HEK293 (cell line): ENCODE results near the gene TRIM2.

Experiments used
- CTCF ChIA-PET: fragments of 350-600 bp; formaldehyde crosslinking; extraction: SDS; loops from one replicate; lab custom pipeline; 2021; ENCODE audit warnings: antibody characterized with exemption; lab: Yijun Ruan, JAX
- POLR2A ChIA-PET: fragments of 300-600 bp; formaldehyde crosslinking; extraction: SDS; loops from one replicate; lab custom pipeline; 2020; ENCODE audit warnings: antibody characterized with exemption, inconsistent platforms; lab: Yijun Ruan, JAX
- H3K27ac ChIP-seq: fragments of 200-500 bp; sonication (Bioruptor generic); 2 replicates; pipeline ENCODE4 v1.5.1; 2014; ENCODE audit warnings: low read depth, low read length, control low read depth, inconsistent platforms; ENCODE audit errors: extremely low read depth
- H3K36me3 ChIP-seq, 2 experiments: fragments of 200-500 bp in 1 of 2; sonication (Bioruptor generic) in 1 of 2; 1 replicate in 1 of 2; 2 replicates in 1 of 2; pipeline ENCODE4 v1.5.1; 2014 to 2017; ENCODE audit warnings: inconsistent platforms in 2 of 2, low read length in 2 of 2; ENCODE audit not compliant: control insufficient read depth in 2 of 2, insufficient read depth in 1 of 2
- H3K4me1 ChIP-seq: fragments of 200-500 bp; sonication (Bioruptor generic); 2 replicates; pipeline ENCODE4 v1.5.1; 2014; ENCODE audit warnings: mild to moderate bottlenecking, low read length, inconsistent platforms; ENCODE audit not compliant: control insufficient read depth, insufficient read depth
- H3K4me3 ChIP-seq: 2 replicates; pipeline ENCODE4 v1.5.1; 2011; ENCODE audit warnings: low read depth, mild to moderate bottlenecking, control low read depth, low read length, moderate library complexity
- H3K9me3 ChIP-seq: fragments of 200-500 bp; sonication (Bioruptor generic); 2 replicates; pipeline ENCODE4 v1.5.1; 2014; ENCODE audit warnings: low read depth, low read length, inconsistent platforms; ENCODE audit not compliant: control insufficient read depth, insufficient read depth
- BCL11A ChIP-seq: fragments of 450-650 bp; formaldehyde crosslinking; IDR thresholded peaks from 2 replicates; pipeline ENCODE4 v1.5.1; 2016; ENCODE audit warnings: low read depth, missing biosample characterization, missing genetic modification characterization
- FEZF1 ChIP-seq: fragments of 450-650 bp; formaldehyde crosslinking; IDR thresholded peaks from 2 replicates; pipeline ENCODE4 v1.5.1; 2016; ENCODE audit warnings: missing biosample characterization, missing genetic modification characterization
- HOXD13 ChIP-seq: sonication (generic); formaldehyde crosslinking; IDR thresholded peaks from 2 replicates; pipeline ENCODE4 v1.8.0; 2022; ENCODE audit warnings: missing genetic modification reagents, borderline replicate concordance
- OSR2 ChIP-seq: fragments of 450-650 bp; formaldehyde crosslinking; IDR thresholded peaks from 2 replicates; pipeline ENCODE4 v1.5.1; 2016; ENCODE audit warnings: missing biosample characterization, missing genetic modification characterization
- PBX3 ChIP-seq: sonication (generic); formaldehyde crosslinking; IDR thresholded peaks from 2 replicates; pipeline ENCODE4 v1.8.1; 2022; ENCODE audit warnings: mild to moderate bottlenecking, moderate library complexity, missing genetic modification reagents
- TRIM28 ChIP-seq: IDR thresholded peaks from 2 replicates; pipeline ENCODE4 v1.6.1; 2011; ENCODE audit warnings: low read length, control low read depth, borderline replicate concordance
- ZBTB26 ChIP-seq: fragments of 450-650 bp; formaldehyde crosslinking; optimal IDR thresholded peaks from 2 replicates; pipeline ENCODE3; 2016; ENCODE audit warnings: missing biosample characterization, mild to moderate bottlenecking, missing genetic modification characterization
- ZBTB48 ChIP-seq: fragments of 450-650 bp; formaldehyde crosslinking; IDR thresholded peaks from 2 replicates; pipeline ENCODE4 v1.5.1; 2016; ENCODE audit warnings: missing biosample characterization, missing genetic modification characterization
- ZFHX2 ChIP-seq: fragments of 450-650 bp; formaldehyde crosslinking; conservative IDR thresholded peaks from 2 replicates; pipeline ENCODE4 v1.5.1; 2016; ENCODE audit warnings: missing biosample characterization, missing genetic modification characterization
- ZNF112 ChIP-seq: fragments of 450-650 bp; formaldehyde crosslinking; IDR thresholded peaks from 2 replicates; pipeline ENCODE4 v1.5.0; 2017; ENCODE audit warnings: missing biosample characterization, missing genetic modification characterization
- ZNF184 ChIP-seq: fragments of 450-650 bp; IDR thresholded peaks from 2 replicates; pipeline ENCODE4 v1.5.1; 2018; ENCODE audit warnings: missing biosample characterization, mild to moderate bottlenecking, missing genetic modification characterization
- ZNF23 ChIP-seq: fragments of 450-650 bp; formaldehyde crosslinking; IDR thresholded peaks from 2 replicates; pipeline ENCODE4 v1.5.1; 2016; ENCODE audit warnings: missing biosample characterization, missing genetic modification characterization, borderline replicate concordance
- ZNF24 ChIP-seq: fragments of 450-650 bp; formaldehyde crosslinking; IDR thresholded peaks from 2 replicates; pipeline ENCODE4 v1.5.1; 2016; ENCODE audit warnings: missing biosample characterization, missing genetic modification characterization
- ZNF366 ChIP-seq: fragments of 450-650 bp; formaldehyde crosslinking; conservative IDR thresholded peaks from 2 replicates; pipeline ENCODE4 v1.5.1; 2016; ENCODE audit warnings: missing biosample characterization, missing genetic modification characterization
- ZNF645 ChIP-seq: fragments of 450-650 bp; formaldehyde crosslinking; IDR thresholded peaks from 2 replicates; pipeline ENCODE4; 2016; ENCODE audit warnings: missing biosample characterization, missing genetic modification characterization
- ZNF768 ChIP-seq: fragments of 450-650 bp; formaldehyde crosslinking; IDR thresholded peaks from 2 replicates; pipeline ENCODE4 v1.5.1; 2018; ENCODE audit warnings: missing biosample characterization, mild to moderate bottlenecking, missing genetic modification characterization
- ZSCAN16 ChIP-seq: fragments of 450-650 bp; formaldehyde crosslinking; IDR thresholded peaks from 2 replicates; pipeline ENCODE4 v1.5.1; 2016; ENCODE audit warnings: missing biosample characterization, missing genetic modification characterization
- TF ChIP-seq, protein P1 (sequence below): fragments of 450-650 bp; formaldehyde crosslinking; IDR thresholded peaks from 2 replicates; pipeline ENCODE4 v1.5.1; 2016; ENCODE audit warnings: missing biosample characterization, missing genetic modification characterization
- TF ChIP-seq, protein P2 (sequence below): fragments of 450-650 bp; formaldehyde crosslinking; IDR thresholded peaks from 2 replicates; pipeline ENCODE4 v1.5.1; 2016; ENCODE audit warnings: missing biosample characterization, missing genetic modification characterization
- TF ChIP-seq, protein P3 (sequence below): fragments of 450-650 bp; formaldehyde crosslinking; IDR thresholded peaks from 2 replicates; pipeline ENCODE4 v1.5.1; 2016; ENCODE audit warnings: missing biosample characterization, missing genetic modification characterization, borderline replicate concordance
- TF ChIP-seq, protein P4 (sequence below): fragments of 450-650 bp; formaldehyde crosslinking; IDR thresholded peaks from 2 replicates; pipeline ENCODE4 v1.5.1; 2016; ENCODE audit warnings: missing biosample characterization, missing genetic modification characterization, low read depth

TRIM2 gene

GRCh38 chr4:153266988-153267387 lies 62.7 kb downstream of the TRIM2 start:
- TF ChIP-seq ZNF768 (tag by site-specific recombination): no peak
- TF ChIP-seq ZNF23 (tag by site-specific recombination): no peak
- TF ChIP-seq, protein P1, sequence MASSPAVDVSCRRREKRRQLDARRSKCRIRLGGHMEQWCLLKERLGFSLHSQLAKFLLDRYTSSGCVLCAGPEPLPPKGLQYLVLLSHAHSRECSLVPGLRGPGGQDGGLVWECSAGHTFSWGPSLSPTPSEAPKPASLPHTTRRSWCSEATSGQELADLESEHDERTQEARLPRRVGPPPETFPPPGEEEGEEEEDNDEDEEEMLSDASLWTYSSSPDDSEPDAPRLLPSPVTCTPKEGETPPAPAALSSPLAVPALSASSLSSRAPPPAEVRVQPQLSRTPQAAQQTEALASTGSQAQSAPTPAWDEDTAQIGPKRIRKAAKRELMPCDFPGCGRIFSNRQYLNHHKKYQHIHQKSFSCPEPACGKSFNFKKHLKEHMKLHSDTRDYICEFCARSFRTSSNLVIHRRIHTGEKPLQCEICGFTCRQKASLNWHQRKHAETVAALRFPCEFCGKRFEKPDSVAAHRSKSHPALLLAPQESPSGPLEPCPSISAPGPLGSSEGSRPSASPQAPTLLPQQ (tag by site-specific recombination): no peak
- TF ChIP-seq, protein P2, sequence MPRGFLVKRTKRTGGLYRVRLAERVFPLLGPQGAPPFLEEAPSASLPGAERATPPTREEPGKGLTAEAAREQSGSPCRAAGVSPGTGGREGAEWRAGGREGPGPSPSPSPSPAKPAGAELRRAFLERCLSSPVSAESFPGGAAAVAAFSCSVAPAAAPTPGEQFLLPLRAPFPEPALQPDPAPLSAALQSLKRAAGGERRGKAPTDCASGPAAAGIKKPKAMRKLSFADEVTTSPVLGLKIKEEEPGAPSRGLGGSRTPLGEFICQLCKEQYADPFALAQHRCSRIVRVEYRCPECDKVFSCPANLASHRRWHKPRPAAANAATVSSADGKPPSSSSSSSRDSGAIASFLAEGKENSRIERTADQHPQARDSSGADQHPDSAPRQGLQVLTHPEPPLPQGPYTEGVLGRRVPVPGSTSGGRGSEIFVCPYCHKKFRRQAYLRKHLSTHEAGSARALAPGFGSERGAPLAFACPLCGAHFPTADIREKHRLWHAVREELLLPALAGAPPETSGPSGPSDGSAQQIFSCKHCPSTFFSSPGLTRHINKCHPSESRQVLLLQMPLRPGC (tag by site-specific recombination): no peak
- TF ChIP-seq ZFHX2 (tag by site-specific recombination): no peak
- no peak for TF ChIP-seq OSR2 (tag by site-specific recombination)
- no peak for TF ChIP-seq ZBTB48
- TF ChIP-seq FEZF1 (tag by site-specific recombination): no peak
- no peak for TF ChIP-seq ZSCAN16 (tag by site-specific recombination)
- no peak for TF ChIP-seq ZNF366 (tag by site-specific recombination)
- TF ChIP-seq TRIM28: no peak
- H3K4me3 ChIP-seq: no peak overlapping the region
- H3K27ac ChIP-seq: no peak overlapping the region
- ChIA-PET CTCF (no interaction called here), POLR2A (no interaction called here)
- peaks cover 3% of the 10 kb centered on the region; the same call in 1 of the 2 replicates for H3K4me1 ChIP-seq
- H3K36me3 ChIP-seq: peaks cover 0 to 5% of the 10 kb centered on the region in 2 experiments; a peak in 1 of 3 replicates
- no peaks in the 10 kb centered on the region for H3K9me3 ChIP-seq

- TF ChIP-seq BCL11A (no peak), ZNF112 (tag by site-specific recombination) (no peak), ZNF184 (tag by site-specific recombination) (no peak), ZNF645 (tag by site-specific recombination) (no peak), PBX3 (CRISPR knock-in tag) (no peak), HOXD13 (no peak), ZNF24 (tag by site-specific recombination) (no peak), ZBTB26 (tag by site-specific recombination) (no peak)
- TF ChIP-seq, protein P3, sequence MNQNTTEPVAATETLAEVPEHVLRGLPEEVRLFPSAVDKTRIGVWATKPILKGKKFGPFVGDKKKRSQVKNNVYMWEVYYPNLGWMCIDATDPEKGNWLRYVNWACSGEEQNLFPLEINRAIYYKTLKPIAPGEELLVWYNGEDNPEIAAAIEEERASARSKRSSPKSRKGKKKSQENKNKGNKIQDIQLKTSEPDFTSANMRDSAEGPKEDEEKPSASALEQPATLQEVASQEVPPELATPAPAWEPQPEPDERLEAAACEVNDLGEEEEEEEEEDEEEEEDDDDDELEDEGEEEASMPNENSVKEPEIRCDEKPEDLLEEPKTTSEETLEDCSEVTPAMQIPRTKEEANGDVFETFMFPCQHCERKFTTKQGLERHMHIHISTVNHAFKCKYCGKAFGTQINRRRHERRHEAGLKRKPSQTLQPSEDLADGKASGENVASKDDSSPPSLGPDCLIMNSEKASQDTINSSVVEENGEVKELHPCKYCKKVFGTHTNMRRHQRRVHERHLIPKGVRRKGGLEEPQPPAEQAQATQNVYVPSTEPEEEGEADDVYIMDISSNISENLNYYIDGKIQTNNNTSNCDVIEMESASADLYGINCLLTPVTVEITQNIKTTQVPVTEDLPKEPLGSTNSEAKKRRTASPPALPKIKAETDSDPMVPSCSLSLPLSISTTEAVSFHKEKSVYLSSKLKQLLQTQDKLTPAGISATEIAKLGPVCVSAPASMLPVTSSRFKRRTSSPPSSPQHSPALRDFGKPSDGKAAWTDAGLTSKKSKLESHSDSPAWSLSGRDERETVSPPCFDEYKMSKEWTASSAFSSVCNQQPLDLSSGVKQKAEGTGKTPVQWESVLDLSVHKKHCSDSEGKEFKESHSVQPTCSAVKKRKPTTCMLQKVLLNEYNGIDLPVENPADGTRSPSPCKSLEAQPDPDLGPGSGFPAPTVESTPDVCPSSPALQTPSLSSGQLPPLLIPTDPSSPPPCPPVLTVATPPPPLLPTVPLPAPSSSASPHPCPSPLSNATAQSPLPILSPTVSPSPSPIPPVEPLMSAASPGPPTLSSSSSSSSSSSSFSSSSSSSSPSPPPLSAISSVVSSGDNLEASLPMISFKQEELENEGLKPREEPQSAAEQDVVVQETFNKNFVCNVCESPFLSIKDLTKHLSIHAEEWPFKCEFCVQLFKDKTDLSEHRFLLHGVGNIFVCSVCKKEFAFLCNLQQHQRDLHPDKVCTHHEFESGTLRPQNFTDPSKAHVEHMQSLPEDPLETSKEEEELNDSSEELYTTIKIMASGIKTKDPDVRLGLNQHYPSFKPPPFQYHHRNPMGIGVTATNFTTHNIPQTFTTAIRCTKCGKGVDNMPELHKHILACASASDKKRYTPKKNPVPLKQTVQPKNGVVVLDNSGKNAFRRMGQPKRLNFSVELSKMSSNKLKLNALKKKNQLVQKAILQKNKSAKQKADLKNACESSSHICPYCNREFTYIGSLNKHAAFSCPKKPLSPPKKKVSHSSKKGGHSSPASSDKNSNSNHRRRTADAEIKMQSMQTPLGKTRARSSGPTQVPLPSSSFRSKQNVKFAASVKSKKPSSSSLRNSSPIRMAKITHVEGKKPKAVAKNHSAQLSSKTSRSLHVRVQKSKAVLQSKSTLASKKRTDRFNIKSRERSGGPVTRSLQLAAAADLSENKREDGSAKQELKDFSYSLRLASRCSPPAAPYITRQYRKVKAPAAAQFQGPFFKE (tag by site-specific recombination): no peak
- TF ChIP-seq, protein P4, sequence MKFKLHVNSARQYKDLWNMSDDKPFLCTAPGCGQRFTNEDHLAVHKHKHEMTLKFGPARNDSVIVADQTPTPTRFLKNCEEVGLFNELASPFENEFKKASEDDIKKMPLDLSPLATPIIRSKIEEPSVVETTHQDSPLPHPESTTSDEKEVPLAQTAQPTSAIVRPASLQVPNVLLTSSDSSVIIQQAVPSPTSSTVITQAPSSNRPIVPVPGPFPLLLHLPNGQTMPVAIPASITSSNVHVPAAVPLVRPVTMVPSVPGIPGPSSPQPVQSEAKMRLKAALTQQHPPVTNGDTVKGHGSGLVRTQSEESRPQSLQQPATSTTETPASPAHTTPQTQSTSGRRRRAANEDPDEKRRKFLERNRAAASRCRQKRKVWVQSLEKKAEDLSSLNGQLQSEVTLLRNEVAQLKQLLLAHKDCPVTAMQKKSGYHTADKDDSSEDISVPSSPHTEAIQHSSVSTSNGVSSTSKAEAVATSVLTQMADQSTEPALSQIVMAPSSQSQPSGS (tag by site-specific recombination): no peak
- TF ChIP-seq, all 188 proteins: peak for 0
- Histone ChIP-seq H3K4me1 (peaks cover 3% of the 10 kb centered on the region; the same call in 1 of the 2 replicates), H3K36me3 (peaks cover 0 to 5% of the 10 kb centered on the region in 2 experiments; a peak in 1 of 3 replicates), H3K9me3 (no peaks in the 10 kb centered on the region), H3K4me3 (no peak overlapping the region), H3K27ac (no peak overlapping the region)
- ChIA-PET POLR2A (no interaction called here), CTCF (interaction anchor here (1.2 kb wide), 1 partner anchor 58 kb away, joined by 3 read pairs; no protein-coding TSS in a partner anchor)
Measured at GRCh38 chr4:153267890-153268289, 63.6 kb downstream of the TRIM2 start.
